GM23338 (cell line): ENCODE data around the gene B3GAT2.

Experiments used
- CREB1 ChIP-seq: fragments of 250-450 bp; sonication (Bioruptor Pico); IDR thresholded peaks from 2 replicates; pipeline ENCODE4 v1.5.0; 2020; ENCODE audit warnings: low read depth, mild to moderate bottlenecking, moderate library complexity
- CTCF ChIP-seq, 2 experiments: fragments of 200-600 bp in 1 of 2; sonication (generic) in 1 of 2; conservative IDR thresholded peaks; 2 replicates each; pipeline versions ENCODE4 v1.5.1 to v1.6.1; 2016 to 2017; ENCODE audit warnings: antibody characterized with exemption in 2 of 2, low read depth in 2 of 2, mild to moderate bottlenecking in 2 of 2, moderate library complexity in 1 of 2
- ETS1 ChIP-seq: IDR thresholded peaks from 2 replicates; pipeline ENCODE4 v1.6.1; 2016; ENCODE audit warnings: antibody characterized with exemption
- EZH2 ChIP-seq: fragments of 200-600 bp; sonication (generic); IDR thresholded peaks from one replicate; pipeline ENCODE4 v1.8.0; 2017; ENCODE audit warnings: antibody characterized with exemption, mild to moderate bottlenecking, low read depth; ENCODE audit not compliant: unreplicated experiment
- EZH2phosphoT487 ChIP-seq: fragments of 200-600 bp; sonication (generic); IDR thresholded peaks from one replicate; pipeline ENCODE4 v1.8.1; 2018; ENCODE audit warnings: antibody characterized with exemption; ENCODE audit not compliant: unreplicated experiment
- JUNB ChIP-seq: IDR thresholded peaks from one replicate; pipeline ENCODE4 v1.6.1; 2016; ENCODE audit warnings: antibody characterized with exemption; ENCODE audit not compliant: unreplicated experiment
- POLR2AphosphoS5 ChIP-seq: IDR thresholded peaks from 2 replicates; pipeline ENCODE4 v1.6.1; 2016; ENCODE audit warnings: antibody characterized with exemption, low read depth
- REST ChIP-seq: IDR thresholded peaks from one replicate; pipeline ENCODE4 v1.6.1; 2018; ENCODE audit warnings: antibody characterized with exemption; ENCODE audit not compliant: unreplicated experiment
- ZNF331 ChIP-seq: fragments of 250-450 bp; sonication (Bioruptor Pico); IDR thresholded peaks from 2 replicates; pipeline ENCODE4 v1.5.0; 2020; ENCODE audit warnings: low read depth, mild to moderate bottlenecking, moderate library complexity

GRCh38 chr6:70894001-70894400 lies 62.9 kb downstream of the B3GAT2 start:
- TF ChIP-seq CTCF (conservative IDR thresholded peaks at IDR 0.05; ENCODE audit: low read depth in 2 of 2): no peak
- no peak for TF ChIP-seq POLR2AphosphoS5
- TF ChIP-seq EZH2: no peak
- TF ChIP-seq REST: no peak
- no peak for TF ChIP-seq ETS1
- TF ChIP-seq ZNF331 (CRISPR knock-in tag): no peak
- TF ChIP-seq JUNB: no peak
- TF ChIP-seq EZH2phosphoT487: no peak
- no peak for TF ChIP-seq CREB1 (CRISPR knock-in tag)
